Suprapubic skin (tissue), 3 donors: ENCODE measurements around the gene LDLR.
"Not testable (repeated sequence)": the region's sequence is repeated elsewhere in the genome, so short reads cannot be mapped to it uniquely, and the experiment has no call there.

ENCODE experiments used
- CTCF ChIP-seq, 2 donors: fragments of 200-600 bp in 1 of 2; fragments of 450-650 bp in 1 of 2; sonication (generic) in 1 of 2; IDR thresholded peaks; one replicate each; pipeline ENCODE4 v1.5.1; 2016 to 2019; ENCODE audit warnings: antibody characterized with exemption in 2 of 2, mild to moderate bottlenecking in 1 of 2, moderate library complexity in 1 of 2
- EP300 ChIP-seq: sonication (generic); formaldehyde crosslinking; IDR thresholded peaks from one replicate; pipeline ENCODE4 v1.6.1; 2017; ENCODE audit warnings: antibody characterized with exemption

DNA sequence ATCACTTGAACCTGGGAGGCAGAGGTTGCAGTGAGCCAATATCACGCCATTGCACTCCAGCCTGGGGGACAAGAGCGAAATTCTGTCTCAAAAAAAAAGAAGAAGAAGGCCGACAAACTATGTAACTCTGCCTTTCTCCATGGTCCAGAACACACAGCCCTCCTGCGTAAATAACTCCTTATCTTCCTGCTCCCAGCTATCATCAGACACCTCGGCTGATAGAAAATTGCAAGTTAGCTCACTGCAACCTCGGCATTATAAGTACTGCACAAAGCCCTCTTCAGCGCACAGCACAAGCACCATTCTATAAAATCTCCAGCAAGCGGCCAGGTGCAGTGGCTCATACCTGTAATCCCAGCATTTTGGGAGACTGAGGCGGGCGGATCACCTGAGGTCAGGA lies 14.4 kb downstream of the LDLR start:
- TF ChIP-seq CTCF (IDR thresholded peaks at IDR 0.05); EP300: not testable (repeated sequence)
